Astrocyte of the spinal cord (primary cell): ENCODE results near the gene CNDP2.

Source experiments
- DNase-seq: peaks from one replicate; pipeline ENCODE4 v3.0.0; 2011; ENCODE audit warnings: low read depth, low spot score
- H3K4me3 ChIP-seq: 2 replicates; pipeline ENCODE4 v1.5.1; 2011; ENCODE audit warnings: low read depth, mild to moderate bottlenecking, low read length, moderate library complexity
- CTCF ChIP-seq: IDR thresholded peaks from 2 replicates; pipeline ENCODE4 v1.5.1; 2012; ENCODE audit warnings: low read depth, mild to moderate bottlenecking, low read length, inconsistent platforms
- in situ Hi-C: cut with HindIII; loops from 2 replicates; pipeline ENCODE4 v1.10.0; 2017; ENCODE audit warnings: low sequenced_read_pairs

Gene CNDP2

GRCh38 chr18:74453642-74454198, 42.4 kb upstream of the CNDP2 start:
- in situ Hi-C loops = no loop called here
- TF ChIP-seq CTCF = no peak
- H3K4me3 ChIP-seq = no peak overlapping the region
- no peak for DNase-seq

- in situ Hi-C loops = no loop called here
- TF ChIP-seq CTCF = no peak
- H3K4me3 ChIP-seq = no peak overlapping the region
- no peak for DNase-seq
Observed at GRCh38 chr18:74454279-74454751, 41.8 kb upstream of the CNDP2 start.

- in situ Hi-C loops = no loop called here
- TF ChIP-seq CTCF = no peak
- no peak overlapping the region for H3K4me3 ChIP-seq
- DNase-seq = no peak
Observed at GRCh38 chr18:74455386-74455785, 40.8 kb upstream of the CNDP2 start.

- H3K4me3 ChIP-seq = no peak overlapping the region
- no peak for DNase-seq
- in situ Hi-C loops = no loop called here
- TF ChIP-seq CTCF = no peak
Observed at GRCh38 chr18:74456017-74456348, 40.2 kb upstream of the CNDP2 start.

- no peak for DNase-seq
- H3K4me3 ChIP-seq = no peak overlapping the region
Observed at GRCh38 chr18:74456349-74457042, 39.7 kb upstream of the CNDP2 start.

GRCh38 chr18:74457043-74457724, 39.0 kb upstream of the CNDP2 start, which contains the start of gene DIPK1C:
Gene DIPK1C, minus strand, starts transcription at chr18:74457308. Its CDS starts 49 bp downstream, at chr18:74457259.
- in situ Hi-C loops = no loop called here
- no peak within 1 kb of the TSS for H3K4me3 ChIP-seq
- no peak for TF ChIP-seq CTCF

More at GRCh38 chr18:74456349-74457042, 39.7 kb upstream of the CNDP2 start:
- TF ChIP-seq CTCF = no peak
- in situ Hi-C loops = no loop called here

More at GRCh38 chr18:74457043-74457724, 39.0 kb upstream of the CNDP2 start, which contains the start of gene DIPK1C:
- peak; percentile 2 for DNase-seq
